ENCODE results near the gene ALKAL2.

Gene ALKAL2

DNA sequence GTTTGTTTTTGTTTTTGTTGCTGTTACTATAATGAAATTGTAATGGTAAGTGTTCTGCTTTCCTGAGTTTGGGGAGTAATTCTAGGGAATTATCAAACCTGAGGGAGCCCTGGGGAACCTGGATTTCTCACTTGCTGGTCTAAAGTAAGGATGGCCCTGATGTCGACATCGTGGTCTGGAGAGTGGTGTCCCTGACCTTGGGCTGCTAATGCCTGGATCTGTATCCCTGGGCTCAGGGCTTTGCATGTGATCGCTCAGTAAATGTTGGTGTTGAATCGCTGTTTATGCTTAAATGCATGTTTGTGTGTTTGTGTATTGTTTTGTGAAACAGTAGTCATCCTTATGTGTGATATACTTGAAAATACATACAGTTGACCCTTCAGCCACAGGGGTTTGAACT is 17.0 kb downstream of the ALKAL2 start:
- DNase-seq (ENCODE audit: low read depth): no peak

DNA sequence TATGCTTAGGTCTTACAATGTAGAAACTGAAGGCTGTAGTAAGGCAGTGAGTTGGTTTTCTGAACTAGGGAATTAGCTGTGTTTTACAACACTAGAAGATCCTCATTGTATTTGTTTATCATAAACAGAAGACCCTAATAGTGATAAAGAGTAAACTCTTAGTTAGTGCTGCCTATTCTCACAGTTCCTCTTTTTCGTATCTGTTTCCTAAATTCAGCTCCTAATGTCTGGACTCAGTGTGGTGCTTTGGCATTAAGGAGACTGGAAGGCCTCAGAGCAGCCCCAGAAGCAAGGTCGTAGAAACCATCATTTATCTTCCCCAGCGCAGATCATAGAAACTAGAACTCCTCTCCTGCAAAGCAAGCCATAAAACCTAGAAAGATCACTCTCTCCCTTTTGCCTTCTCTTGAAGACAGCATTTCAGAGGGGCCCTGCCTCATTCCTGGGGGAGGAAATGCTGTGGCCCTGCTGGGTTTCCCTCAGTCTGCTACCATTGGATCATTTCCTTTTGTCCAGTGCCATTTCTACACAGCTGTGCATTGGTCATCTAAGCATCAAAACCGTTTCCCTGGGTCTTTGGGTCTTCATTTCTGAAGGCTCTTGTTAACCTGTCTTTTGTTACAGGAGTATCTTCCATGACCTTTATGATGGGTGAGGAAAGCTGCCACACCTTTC is 18.4 kb downstream of the ALKAL2 start:
- DNase-seq (ENCODE audit: low read depth): no peak

DNA sequence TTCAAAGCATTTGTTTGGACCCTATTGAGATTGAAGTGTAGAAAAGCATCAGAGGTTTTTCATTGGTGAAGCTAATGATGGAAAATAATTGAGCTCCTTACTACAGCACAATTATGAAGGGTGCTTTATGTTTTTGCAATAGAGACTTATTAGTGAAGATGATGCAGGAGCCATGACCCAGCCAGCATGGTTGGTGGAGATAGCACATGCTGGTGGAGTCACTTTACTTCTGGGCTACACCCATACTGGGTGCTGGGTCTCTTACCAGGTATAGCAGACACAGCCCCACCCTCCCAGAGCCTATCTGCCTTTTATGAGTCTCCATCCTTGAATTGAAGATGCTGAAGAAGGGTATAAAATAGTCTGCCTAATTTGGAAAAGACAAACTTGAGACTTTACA is 19.6 kb downstream of the ALKAL2 start:
- no peak for DNase-seq (ENCODE audit: low read depth)

DNA sequence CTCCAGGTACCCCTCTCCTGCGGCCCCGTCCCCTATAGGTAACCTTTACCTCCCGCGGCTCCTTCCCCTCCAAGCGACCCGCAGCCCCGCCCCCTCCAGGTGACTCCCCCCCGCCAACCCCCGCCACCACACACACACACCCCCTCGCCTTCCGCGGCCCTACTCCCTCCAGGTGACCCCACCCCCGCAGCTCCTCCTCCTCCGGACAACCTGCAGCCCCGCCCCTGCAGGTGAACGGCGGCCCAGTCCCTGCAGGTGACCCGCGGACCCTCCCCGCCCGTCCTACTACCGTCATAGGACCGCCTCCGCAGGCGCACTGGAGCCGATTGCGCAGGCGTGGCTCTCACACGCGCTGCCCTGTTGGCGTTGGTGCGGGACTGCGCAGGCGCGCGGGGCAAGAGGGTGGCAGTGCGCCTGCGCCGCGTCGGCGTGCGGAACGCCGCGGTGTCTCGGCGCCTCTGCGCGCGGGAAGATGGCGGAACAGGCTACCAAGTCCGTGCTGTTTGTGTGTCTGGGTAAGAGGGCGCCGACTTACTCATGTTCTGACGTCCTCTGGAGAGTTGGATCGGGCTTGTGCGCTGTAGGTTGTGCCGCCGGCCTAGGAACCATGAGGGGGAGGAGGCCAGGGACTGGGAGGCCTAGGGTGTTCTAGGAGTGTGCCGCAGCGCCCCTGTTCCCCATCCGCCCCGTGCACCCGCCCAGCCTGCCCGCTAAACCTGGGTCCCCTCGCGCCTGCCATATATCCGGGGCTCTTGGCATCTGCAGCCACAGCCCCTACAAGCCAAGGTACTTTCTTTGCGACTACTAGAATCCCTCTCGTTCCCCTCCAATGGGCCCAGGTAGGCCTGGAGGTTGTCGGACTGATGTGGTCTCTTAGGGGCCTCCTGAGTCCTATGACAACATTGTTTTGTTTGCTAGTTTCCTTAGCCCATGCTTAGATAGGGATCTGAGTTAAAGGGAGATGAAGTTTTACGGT is 23.1 kb downstream of the ALKAL2 start, which contains the start of gene ACP1:
TSS of gene ACP1 (plus strand) at position 455 of the 976 bp plus-strand sequence. CDS start at position 473, 18 bp downstream.
- peak; percentile 91 for DNase-seq (ENCODE audit: low read depth)

DNA sequence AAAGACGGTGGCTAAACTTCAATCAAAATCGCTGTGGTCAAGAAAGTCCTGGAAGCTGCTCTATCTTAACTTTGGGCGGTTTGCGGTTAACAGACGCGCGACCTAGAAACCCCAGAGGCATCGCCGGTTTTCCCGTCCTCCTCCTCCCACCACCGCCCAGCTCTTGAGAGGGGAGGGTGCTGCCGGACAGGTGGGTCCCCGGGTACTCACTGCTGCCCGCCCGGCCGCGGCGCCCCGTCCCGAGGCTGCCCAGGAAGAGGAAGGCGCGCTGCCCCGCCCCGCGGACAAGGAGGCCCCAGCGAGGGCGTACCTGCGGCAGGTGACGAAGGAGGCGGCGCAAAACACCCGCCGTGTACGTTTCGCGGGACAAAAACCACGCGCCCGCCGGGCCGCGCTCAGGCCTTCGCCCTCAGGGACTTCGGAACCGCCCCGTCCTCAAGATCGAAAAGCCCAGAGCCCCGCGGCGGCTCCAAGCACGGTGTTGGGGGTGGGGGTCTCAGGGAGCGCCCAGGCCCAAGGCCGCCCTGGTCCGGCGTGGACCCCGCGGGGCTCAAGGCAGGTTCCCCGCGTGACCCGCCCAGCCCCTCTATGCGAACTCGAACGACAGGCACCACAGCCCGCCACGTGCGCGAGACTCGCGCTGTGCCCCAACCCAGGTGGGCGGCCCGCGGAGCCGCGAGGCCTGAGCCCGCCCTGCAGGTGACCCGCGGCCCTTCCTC is 24.0 kb downstream of the ALKAL2 start, which contains the start of gene SH3YL1:
TSS of gene SH3YL1 (minus strand) at position 259 of the 719 bp plus-strand sequence. CDS start at position 211, 48 bp downstream.
- DNase-seq (ENCODE audit: low read depth): peak; percentile 40

DNA sequence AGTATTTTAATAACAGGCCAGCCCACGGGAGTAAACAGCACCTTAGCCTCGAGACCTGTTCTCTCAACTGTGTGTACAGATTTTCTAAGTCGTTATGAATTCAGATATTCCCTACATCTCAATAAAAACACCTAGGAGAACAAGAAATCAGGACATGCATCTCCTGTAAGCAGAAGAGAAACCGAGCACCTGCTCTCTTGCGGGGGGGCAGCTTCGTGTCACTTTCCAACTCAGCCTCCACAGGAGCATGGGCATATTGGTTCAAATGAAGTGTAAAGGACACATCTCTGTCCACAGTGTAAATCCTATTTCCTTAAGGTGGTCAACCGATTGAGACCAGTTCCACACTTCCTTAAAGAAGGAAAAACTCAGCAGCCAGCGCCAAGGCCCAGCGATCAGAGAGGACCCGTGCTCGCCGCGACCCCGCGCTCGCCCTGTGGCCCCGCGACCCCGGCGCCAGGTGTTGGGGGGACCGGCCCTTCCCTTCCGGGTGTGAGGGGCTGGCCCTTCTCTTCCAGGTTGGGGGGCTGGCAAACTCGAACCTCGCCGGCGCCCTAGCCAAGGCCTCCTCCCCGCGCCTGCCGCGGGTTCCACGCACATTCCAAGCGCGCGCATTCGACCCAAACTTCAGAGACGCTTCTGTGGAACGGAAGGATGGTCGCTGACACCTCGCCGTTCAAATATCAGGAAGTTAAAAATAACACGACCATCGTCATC is 24.7 kb downstream of the ALKAL2 start:
- no peak for DNase-seq (ENCODE audit: low read depth)

DNA sequence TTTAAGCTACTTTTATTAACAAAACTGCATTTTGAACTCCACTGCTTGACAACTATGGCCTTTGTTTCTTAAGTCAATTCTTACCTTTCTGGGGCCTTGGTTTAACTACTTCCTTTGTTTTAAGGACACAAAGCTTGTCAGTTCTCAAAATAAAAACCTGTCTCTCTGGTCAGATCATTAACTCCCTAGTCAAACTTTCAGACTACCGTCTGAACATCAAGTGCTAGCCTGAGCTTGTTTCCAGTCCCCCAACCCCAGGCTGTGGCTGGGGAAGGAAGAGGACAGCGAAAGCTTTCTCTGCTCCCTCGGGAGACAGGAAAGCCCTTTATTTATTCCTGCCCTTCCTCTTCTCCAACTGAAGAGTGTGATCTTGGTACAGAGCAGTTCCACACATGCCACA is 25.8 kb downstream of the ALKAL2 start:
- DNase-seq (ENCODE audit: low read depth): no peak

DNA sequence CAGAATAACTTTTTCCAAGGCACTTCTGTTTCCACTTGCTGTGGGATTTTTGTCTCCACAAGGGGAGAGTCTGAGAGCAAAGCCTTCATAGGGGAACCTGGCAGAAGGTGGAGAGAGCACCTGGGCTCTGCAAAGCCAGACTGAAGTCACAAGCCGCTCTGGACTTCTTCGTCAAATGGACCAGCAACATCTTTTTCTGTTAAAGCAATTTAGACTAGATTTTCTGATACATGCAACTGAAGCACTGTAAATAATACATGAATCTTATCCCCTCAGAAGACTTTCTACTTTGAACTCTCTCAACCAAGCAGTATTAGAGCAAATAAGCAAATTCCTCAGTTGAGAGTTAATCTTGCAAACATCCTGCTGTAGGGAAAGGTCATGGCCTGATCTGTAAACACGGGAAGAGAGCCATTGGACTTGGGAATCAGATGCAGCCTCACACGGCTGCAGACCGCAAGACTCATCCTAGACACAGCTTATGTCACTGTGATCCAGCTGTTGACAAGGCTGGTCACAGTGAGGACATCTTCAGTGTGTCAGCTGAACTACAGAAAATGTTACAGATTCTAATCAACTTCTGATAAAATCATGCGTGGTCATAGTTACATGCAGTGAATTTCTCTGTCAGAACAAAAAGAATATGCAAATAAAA is 27.3 kb downstream of the ALKAL2 start:
- no peak for DNase-seq (ENCODE audit: low read depth)

DNA sequence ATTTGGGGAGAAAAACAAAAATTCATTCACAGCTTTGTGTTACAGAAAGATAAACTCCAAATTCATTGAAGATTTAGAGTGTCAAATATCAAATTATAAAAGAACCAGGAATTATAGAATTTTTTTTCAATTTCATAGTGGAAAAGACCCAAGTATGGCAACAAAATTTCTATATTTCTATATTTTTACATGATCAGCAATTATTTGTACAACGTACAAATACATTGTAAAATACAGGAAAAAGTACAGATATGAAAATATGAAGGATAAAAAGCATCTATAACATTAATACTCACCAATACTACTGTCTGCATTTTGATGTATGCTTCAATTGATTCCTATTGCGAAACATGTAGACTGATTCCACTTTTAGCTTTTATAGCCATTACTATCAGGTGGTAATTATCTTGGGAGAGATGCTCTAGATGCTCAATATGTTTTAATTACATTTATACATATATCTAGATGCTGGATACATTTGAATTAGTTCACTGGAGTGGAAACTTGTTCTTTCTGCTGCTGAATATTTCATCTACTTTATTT is 28.0 kb downstream of the ALKAL2 start:
- DNase-seq (ENCODE audit: low read depth): no peak

DNA sequence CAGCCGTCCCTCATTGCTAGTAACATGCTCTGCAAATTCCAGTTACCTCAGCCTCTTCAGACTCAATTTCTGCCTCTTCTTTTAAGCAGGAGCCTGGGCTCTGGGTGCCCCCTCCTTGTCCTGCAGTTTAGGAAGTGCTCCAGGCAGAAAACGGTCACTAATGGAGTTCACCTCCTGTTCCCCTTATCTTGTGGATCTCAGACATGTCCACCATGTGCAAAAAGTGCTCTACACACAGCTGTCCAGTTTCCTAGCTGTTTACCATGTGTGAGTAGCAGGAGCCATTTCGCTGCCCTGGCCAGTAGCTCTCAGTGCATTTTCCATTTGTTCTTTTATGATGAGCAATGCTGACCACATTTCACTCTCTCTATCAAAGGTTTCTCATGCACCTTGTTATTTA is 29.0 kb downstream of the ALKAL2 start:
- no peak for DNase-seq (ENCODE audit: low read depth)

DNA sequence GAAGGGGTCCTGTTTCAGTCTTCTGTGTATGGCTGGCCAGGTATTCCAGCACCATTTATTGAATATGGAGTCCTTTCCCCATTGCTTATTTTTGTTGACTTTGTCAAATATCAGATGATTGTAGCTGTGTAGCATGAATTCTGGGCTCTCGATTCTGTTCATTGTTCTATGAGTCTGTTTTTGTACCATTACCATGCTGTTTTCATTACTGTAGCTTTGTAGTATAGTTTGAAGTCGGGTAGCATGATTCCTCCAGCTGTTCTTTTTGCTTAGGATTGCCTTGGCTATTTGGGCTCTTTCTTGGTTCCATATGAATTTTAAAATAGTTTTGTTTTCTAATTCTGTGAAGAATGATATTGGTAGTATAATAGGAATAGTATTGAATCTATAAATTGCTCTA is 30.0 kb downstream of the ALKAL2 start:
- DNase-seq (ENCODE audit: low read depth): no peak

DNA sequence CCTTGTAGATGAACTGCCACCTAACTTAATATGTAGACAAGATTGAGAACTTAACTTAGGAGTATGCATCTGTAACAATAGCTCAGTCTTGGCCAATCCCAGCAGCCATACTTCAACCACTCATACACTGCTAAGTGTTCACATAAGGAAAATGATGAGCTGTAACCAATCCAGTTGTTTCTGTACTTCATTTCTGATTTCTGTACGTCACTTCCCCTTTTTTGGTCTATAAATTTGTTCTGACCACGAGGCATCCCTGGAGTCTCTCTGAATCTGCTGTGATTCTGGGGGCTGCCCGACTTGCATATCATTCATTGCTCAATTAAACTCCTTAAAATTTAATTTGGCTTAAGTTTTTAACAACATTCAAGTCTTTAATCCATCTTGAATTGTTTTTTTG is 30.5 kb downstream of the ALKAL2 start:
- no peak for DNase-seq (ENCODE audit: low read depth)

DNA sequence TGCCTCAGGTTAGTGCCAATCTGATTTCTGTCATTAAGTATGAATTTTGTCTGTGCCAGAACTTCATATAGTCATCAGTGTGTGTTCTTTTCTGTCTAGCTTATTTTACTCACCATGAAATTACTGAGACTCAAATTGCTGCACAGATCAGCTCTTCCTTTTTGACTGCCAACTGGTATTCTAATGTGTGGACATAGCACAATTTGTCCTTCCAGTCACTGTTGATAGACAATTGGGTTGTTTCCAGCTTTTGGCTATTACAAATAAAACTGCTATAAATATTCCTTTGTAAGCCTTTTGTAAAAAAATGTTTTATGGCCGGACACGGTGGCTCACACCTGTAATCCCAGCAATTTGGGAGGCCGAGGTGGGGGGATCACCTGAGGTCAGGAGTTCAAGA is 31.8 kb downstream of the ALKAL2 start:
- no peak for DNase-seq (ENCODE audit: low read depth)

DNA sequence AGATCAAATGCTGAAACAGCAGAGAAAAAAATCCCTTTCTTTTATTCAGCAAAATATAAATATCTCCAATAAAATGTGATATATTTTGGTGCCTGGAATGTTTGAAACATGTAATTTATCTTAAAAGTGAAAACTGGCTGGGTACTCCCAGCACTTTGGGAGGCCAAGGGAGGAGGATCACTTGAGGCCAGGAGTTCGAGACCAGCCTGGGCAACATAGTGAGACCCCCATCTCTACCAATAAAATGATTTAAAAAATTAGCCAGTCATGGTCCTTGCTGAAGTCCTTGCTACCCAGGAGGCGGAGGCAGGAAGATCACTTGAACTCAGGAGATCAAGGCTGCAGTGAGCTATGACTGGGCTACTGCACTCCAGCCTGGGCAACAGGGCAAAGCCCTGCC is 32.7 kb downstream of the ALKAL2 start:
- no peak for DNase-seq (ENCODE audit: low read depth)

DNA sequence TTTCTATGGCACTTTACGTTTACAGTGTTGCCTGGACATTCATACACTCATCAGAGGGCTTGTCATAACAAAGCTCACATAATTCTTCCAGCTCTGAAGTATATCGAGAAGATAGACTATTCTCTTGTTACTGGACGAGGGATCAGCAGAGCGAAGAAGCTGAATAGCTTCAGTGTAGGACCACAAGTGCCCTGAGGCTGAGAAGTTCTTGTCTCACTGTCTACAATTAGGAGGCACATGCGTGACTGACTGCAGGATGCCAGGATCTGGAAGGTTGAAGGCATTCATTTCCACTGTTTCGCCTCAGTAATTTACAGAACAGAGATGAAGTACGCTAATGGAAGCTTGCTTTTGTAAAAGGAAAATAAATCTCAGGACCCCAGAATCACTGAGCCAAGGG is 33.6 kb downstream of the ALKAL2 start:
- DNase-seq (ENCODE audit: low read depth): no peak

DNA sequence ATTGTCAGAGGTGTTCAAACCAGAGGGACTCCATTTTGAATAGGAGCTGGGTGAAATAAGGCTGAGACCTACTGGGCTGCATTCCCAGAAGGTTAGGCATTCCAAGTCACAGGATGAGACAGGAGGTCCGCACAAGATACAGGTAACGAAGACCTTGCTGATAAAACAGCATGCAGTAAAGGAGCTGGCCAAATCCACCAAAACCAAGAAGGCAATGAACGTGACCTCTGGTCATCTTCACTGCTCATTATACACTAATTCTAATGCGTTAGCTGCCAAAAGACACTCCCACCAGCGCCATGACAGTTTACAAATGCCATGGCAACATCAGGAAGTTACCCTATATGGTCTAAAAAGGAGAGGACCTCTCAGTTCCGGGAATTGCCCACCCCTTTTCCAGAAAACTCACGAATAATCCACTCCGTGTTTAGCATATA is 34.7 kb downstream of the ALKAL2 start:
- DNase-seq (ENCODE audit: low read depth): no peak

DNA sequence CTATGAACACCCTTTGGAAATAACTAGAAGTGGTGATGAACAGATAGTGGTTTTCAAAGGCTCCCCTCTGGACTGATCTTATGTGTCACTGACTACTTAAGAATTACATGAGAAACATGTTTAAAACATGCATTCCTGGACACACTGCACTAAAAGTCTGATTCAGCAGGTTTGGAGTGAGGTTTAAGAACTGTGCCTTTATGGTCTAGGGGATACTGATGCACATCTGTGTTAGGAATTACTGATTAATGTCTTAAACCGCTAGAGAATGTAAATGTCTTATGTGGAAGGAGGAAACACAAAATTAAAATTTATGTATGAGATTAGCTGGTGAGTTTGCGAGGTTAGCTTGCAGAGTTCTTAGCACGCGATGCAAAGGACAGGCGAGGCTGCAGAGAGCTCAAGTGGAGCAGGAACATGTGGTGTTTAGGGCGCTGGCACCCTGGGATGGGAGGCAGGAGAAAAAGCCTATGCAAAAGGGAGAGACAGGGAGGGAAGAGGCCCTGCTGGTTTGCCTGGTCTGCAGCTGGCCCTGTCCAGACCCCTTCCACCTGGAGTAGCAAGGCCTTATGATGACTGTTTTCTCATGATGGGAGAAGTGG is 35.8 kb downstream of the ALKAL2 start:
- no peak for DNase-seq (ENCODE audit: low read depth)

DNA sequence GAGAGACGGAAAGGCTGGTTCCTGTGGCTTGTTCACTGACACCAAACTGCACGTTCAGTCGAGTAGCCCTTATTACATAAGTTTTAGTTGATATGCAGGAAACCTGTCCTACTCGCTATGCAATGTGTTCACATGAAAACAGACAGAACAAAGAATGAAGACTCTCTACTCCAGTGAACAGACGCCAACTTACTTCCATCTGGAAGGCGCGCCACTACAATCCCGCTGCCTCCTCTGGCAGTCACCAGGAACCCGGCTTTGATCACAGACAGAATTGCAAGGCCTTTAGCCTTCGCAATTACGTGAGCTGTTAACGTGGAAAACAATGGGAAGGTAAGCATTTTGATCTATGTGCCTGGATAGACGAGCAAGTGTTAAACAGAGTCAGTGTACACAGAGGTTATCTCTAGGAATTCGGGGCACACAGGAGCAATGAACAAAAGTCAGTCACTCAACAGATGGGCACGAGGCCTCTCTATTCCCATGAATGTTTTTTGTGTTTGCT is 38.3 kb downstream of the ALKAL2 start:
- no peak for DNase-seq (ENCODE audit: low read depth)

DNA sequence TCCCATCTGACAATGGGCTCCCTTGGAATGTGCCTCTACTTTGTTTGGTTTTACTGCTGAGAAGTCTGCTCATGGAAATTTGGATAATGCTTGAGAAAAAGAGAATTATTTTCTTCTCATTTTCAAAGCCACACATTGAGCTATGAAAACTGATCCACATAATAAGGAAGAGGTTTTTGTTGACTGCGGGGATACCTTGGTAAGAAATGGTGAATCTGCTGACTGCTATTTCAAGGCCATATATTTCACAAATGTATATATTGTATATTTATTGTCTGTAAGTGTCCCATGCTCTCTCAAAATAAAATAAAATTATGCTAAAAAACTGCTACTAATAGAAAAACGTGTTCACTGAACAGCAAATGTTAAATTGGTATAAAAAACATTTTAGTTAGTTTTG is 39.2 kb downstream of the ALKAL2 start:
- no peak for DNase-seq (ENCODE audit: low read depth)

DNA sequence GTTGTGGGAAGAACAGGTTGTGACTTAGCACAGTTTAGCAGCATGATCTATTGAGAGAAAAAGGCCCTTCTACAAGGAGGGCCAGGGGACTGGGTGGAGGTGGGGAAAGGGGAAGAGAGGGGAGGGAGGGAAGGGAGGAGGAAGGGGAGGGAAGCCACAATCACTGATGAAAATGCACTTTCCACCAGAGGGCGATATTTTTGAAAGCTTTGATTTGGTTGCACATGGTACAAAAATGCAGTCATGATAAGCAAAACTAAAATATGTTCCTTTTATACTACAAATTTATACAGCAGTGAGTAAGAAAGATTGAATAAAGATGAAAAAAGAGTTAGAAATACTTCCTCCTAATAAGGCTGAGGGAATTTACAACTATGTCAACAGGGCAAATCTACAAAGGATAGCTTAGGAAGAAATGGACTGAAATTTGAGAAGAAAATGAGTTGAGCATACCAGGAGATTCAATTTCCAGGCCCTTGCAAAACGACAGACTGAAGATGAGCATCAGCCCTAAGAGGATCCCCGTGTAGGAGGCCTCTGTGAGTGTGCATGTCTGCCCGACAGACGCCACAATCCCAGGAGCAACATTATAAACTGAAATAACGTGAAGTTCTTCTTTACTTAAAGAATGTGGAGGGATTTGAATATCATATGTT is 41.3 kb downstream of the ALKAL2 start:
- DNase-seq (ENCODE audit: low read depth): peak; percentile 76

Data from iris pigment epithelial cell (primary cell).